Measurements from ENCODE around the gene KRTAP5-1.

KRTAP5-1 gene

DNA sequence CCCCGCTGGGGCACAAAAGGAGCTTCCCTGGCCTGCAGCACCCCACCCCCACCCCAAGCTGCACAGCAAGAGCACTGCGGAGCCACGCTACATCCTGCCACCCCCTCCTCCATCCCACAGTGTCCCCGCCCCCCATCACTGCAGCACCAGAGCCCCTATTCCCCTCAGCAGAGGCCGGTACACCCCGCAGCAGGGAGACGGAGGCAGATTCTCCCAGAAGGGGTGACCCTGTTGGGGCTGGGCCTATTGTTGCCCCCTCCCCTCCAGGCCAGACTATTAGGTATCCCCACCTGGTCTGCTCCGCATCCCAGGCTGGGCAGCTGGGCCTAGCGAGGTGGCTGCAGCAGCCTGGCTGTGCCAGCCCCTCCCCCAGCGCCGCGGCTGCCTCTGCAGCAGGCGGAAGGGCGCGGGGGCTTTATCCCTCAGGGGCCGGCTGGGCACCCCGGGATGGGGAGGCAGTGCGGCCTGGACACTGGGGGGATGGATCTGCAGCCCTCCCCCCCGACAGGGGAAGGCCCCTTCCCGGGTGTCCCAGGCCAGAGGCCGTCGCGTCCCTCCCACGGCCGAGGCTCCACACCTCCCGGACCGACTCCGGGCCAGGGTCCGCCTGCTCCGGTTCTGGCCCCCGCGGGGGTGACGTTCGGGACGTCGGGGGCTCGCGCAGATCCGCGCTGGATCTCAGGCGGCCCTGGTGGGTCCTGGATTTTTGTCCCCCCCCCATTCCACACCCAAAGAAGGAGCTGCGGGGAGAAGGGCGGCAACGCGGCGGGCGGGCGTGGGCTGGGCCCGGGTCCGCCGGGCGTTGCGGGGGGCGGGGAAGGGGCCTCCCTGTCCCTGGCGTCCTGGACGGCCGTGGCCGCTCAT, 14.0 kb downstream of the KRTAP5-1 start:
- DNase-seq: no peak

DNA sequence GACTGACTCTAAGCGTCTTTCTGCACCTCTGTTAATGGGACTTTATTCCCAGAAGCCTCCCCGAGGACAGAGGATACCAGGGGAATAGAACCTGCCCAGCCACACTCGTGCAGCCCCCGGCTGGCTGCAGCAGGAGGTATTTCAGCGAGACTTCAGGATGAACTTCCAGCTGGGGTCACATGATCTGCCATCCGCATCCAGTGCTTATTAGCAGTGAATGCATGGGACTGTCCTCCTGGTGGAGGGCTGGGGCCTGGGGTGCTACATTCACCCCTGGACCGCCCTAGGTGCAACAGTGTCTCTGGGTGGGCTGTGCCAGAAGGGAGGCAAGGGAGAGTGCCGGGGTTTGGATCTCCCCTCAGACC, 14.6 kb downstream of the KRTAP5-1 start:
- DNase-seq: no peak

DNA sequence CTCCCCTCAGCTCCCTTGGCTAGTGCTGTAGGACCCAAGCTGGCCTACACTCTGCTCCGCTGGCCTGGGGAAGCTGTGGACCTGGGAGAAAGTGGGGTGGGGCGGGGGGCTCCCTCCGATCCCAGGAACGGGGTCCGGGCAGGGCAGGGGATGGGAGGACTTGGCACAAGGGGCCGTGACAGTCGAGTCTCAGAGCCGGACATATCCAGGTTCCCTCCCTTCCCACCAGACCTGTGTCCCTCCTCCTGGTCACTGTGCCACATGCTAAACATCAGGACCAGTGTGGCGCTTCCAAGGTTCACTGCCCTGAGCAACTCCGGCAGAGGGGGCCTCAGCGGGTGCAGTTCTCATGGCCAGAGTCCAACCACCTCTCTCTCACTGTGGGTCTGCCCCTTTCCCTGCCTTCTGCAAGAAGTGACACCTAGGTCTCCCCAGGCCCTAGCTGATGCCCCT, 15.1 kb downstream of the KRTAP5-1 start:
- DNase-seq: no peak

DNA sequence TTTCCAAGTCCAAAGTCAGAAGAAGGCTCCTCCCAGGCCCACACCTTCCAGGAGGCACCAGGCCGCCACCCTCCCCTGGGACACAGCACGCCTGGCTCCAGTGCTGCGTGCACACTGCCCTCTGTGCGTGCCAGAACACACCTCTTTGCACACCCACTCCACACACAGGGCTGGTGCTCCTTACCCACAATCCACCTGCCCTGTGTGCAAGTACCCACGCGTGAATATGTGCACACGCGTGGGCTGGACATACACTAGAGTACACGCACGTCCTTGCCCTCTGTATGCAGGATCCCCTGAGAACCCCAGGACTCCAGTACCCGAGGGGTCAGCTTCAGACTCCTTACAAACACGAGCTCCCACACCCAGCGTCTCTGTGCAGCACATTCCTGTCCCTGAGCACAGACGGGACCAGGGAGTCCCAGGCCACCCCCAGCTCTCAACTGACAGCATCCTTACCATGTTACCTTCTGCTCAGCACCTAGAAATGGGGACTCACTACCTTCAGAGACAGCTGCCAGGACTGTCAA, 15.8 kb downstream of the KRTAP5-1 start:
- no peak for DNase-seq

DNA sequence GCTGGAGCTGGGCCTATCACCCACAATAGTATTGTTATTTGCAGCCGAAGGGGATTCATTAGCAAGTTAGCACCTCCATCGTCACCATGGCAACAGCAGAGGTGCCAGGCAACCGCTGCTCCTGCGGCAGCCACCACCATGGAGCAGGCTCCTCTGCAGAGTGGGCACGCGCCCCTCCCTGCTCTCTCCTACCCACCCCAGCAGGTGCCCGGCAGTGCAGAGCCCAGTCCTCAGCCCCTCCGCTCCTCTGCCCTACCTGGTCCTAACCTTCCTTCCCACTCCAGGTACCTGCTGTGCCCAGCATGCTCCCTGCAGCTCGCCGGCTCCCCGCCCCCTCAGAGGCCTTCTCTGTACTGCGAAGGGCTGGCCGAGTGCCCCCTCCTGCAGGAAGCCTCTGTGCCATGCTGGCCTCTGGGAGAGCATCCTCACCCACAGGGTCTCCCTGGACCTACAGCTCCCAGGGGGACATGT, 16.6 kb downstream of the KRTAP5-1 start:
- no peak for DNase-seq

DNA sequence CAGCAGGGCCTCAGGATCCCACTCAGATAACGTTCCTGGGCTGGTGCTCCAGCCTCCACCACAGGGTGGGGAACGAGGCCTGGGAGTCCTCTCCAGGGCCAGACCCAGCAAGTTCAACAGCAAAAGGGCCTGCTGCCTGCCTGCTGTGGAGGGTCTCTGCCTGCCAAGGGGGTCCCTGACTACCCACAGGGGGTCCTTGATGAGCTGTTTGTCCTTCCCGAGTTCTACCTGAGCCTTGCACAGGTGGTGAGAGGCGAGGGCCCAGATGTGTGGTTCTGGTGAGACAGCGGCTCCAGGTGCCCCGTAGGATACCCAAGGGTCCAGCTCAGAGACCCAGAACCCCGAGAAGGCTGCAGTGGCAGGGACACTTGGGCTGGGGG, 17.4 kb downstream of the KRTAP5-1 start:
- no peak for DNase-seq

DNA sequence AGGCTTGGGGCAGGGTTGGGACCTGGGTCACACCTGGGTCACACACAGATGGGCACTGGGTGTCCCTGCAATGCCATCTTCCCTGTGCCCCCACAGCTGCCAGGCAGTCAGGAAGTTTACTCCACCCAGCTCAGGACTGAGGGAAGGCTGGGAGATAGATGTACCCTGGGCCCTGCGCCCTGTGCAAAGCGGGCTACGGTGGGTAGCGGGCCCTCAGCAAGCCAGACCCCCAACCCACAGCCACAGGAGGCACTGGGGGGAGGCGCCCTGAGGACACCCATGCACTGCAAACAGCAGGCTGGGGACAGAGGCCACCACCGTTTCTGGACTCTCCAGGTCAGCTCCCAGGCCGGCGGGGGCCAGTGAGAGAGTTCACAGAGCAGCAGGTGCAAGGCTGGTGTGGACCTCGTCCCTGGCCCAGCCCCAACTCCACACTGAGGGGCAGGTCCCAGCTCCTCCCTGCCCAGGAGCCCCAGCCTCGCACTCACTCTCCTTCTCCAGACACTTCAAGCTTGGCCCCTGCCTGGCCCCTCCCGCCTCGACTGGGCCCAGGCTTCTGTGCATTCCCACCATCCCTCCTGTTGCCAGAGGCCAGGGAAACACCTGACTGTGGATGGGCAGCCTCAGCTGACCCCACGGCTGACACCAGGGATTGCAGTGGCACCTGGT, 17.9 kb downstream of the KRTAP5-1 start:
- DNase-seq: no peak

DNA sequence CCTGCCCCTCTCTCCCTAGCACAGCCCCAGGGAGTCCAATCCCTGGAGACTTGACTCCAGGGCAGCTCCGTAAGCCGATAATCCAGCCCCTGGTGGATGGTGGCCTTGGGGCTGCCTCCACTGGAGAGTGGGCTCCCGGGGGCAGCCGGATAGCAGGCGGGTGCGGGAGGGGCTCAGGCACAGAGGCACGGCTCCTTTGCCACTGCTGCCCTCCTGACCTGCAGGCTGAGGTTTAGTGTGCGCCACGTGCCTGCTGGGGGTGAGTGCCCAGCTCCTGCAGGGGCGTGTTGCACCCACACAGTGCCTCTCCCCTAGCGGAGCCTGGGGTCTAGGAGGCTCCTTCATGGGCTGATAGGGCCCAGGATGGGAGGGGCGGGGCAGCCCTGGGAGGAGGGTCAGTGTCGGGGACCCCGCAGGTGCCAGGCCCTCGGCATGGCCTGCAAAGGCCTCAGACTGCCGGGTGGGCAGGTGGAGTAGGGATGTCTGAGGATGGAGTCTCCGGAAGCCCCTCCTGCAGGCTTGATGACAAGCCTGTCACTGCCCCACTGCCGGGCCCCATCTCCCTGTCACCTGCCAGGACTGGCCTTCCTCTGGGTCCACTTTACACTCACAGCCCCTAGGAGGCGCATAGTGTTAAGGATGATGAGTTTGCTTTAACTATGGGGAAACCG, 18.6 kb downstream of the KRTAP5-1 start:
- no peak for DNase-seq

DNA sequence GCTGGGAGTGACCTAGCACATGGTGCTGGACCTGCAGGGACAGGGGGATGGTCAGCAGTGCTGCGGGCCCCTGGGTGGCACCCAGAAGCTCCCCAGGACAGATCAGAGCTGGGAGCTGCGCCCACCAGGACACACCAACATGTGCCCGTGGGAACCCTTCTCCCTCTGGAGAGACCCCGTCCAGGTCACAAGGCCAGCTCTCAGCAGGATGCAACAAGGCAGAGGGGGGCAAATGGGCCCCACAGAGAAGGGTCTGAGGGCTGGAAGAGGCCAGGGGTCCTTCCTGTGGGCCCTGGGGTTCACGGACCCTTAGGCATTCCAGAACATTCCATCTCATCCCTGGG, 19.2 kb downstream of the KRTAP5-1 start:
- DNase-seq: no peak

DNA sequence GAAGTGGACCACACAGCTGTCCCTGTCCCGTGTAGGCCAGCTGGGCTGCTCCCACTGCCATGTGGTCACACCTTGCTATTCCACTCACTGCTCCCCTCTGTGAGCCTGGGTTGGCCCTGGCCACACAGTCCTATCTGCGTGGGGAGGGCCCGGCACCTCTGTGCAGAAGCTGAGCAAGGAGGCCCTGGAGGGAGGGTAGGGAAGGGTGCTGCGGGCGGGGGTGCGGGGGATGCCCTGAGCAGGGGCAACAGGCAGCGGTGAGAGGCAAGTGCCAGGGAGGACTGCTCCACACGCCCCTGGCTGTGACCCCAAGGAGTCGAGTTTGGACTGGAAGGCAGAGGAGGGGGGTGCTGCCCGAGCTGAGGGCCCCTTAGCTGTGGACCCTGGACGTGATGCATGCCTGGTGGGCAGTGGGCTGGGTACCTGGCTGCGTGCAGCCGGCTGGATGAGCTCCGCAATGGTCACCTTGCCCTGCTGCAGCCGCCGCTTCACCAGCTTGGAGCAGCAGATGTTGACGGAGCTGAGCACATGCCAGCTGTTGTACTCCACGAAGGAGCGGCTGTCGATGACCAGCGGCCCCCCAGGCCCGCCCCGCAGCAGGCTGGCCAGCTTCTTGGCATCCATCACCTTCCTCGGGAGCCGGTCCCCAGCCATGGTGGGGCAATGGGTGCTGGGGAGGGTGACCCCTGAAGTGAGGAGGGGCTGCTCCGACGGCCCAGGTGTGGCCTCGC, 19.7 kb downstream of the KRTAP5-1 start:
- DNase-seq: no peak

DNA sequence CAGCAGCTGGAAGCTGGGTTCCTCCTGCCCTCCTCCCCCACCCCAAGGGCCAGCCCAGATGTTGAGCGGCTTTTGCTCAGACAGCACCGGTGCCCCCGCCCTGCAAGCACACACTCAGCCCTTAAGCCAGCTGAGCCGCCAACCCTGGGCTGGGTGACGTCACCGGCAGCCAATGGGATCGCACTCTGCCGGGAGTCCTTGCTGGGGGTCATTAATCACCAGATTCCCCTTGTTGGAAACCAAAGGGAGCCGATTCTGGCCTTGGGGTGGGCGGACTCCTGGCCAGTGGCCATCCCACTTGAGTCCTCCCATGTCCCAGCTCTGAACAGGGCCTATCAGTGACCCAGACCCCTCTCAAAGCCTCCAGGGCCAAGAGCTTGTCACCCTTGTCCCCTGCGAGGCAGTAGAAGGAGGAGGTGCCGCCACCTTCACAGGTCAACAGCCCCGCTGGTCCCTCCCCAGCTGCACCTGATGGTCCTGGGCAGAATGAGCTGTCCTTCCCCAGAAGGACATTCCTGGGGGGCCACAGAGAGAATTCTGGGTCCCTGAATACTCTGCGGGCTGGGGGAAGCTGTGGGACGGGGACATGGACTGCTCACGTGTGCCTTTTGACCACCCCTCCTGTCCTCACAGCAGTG, 20.4 kb downstream of the KRTAP5-1 start:
- no peak for DNase-seq

DNA sequence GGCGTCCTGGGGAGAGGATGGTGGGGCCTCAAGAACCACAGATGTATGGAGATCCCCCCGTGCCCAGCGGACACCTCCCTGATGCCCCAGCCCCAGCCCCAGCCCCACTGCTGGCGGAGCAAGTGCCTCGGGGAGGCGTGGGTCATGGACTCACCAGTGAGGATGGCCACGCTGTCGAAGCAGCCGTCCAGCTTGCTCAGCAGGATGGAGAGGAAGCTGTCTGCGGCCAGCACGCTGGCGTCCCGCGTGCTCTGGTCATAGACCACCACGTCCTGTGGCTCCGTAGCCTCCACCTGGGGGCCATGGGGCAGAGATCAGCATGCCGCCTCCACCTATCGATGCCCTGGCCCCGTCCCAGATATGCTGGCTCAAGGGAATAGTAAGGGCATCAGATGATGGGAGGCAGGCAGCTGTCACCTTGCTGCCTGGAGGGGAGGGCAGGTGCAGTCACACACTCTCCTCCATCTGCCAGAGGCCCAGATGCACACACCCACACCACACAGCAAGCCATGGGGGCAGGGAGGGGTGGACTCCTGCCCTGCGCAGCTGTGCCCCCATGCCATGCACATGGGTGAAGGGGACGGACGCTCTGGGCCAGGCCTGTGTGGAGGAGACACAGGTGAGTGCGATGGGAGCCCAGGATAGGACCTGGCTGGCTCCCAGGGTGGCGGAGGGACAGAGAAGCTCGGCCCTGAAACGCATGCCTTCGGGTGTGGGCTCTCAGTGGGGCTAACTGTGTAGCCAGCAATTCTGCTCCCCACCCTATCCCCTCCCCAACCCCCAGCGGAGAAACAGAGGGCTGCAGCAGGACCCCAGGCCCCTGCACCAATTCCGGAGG, 21.2 kb downstream of the KRTAP5-1 start:
- no peak for DNase-seq

DNA sequence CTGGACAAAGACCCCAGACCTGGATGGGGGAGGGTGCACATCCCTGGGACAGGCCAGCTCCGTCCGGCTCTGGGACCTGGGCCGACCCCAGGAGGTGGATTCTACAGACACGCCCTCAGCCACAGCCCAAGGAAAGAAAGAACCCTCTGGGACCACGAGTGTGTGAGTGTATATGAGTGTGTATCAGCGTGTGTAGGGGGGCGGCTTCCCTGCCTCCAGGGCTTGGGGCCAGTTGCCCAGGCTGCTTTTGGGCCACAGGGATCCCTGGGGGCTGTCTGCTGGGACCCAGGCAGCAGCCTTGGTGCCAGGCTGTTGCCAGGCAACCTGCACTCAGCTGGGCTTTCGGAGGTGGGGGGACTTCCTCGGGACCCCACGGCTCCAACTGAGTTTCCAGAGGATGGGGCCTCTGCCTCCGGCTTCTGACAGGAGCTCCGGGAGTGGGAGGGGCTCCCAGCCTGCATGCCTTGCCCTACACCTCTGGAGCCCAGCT, 21.9 kb downstream of the KRTAP5-1 start:
- no peak for DNase-seq

DNA sequence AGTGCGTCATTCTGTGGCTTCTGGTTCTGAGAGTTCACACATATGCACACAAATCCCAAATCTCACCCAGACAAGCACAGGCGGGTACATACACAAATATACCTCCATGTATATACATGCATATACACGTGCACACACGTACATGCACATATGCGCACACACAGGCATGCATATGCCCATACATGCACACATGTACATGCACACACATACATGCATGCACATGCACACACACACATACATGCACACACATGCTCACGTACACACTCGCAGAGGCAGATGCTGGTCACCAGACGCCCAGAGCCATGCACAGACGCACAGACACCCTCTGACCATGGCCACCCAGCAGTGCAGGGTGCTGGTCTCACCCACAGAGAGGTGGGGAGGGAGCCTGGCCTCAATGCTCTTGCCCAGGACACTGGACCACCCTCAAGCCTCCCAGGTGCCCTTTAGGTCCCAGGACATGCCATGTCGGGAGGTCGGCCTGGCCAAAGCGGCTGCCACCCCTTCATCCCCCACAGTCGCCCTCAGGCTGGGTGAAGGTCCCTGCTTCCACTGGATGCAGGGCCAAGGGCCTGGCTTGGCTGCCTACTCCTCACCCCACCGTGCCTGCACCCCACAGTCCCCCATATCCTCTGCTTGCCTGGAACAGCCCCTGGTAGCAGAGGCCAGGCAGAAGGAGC, 22.5 kb downstream of the KRTAP5-1 start:
- no peak for DNase-seq

DNA sequence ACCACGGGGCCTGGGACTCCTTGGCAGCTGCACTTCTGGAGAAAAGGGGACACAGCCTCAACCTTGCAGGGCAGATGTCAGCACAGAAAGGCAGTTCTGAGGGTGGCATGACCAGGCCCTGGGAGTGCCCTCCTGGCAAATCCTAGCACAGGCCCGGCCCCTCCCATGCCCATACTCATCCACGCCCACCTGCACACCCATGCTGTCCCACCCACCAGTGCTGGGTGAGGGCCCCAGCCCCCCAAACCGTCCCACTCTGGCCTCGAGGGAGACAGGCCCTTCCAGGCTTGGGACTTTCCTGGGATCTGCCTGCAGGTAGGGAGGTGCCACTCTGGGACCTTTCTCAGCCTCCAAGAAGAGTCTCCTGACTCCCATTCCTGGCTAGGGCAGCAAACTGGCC, 23.1 kb downstream of the KRTAP5-1 start:
- DNase-seq: no peak

DNA sequence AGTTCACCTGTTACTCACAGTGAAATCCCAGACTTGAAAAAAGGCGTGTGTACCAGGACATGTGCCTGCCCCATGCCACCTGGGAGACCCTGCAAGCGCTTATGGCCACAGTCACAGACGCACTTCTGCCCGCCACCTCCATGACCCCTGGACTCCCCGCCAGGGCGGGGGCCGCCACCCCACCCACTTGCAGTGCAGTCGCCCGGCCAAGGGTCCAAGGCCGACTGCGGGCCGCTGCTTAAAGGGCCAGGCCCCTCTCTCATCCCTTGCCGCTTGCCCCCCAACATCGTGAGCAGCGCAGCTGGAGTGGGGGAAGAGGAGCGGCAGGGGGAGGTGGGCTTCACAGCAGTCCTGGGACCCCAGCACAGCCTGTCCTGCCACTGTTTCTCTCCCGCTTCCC, 23.8 kb downstream of the KRTAP5-1 start:
- no peak for DNase-seq

DNA sequence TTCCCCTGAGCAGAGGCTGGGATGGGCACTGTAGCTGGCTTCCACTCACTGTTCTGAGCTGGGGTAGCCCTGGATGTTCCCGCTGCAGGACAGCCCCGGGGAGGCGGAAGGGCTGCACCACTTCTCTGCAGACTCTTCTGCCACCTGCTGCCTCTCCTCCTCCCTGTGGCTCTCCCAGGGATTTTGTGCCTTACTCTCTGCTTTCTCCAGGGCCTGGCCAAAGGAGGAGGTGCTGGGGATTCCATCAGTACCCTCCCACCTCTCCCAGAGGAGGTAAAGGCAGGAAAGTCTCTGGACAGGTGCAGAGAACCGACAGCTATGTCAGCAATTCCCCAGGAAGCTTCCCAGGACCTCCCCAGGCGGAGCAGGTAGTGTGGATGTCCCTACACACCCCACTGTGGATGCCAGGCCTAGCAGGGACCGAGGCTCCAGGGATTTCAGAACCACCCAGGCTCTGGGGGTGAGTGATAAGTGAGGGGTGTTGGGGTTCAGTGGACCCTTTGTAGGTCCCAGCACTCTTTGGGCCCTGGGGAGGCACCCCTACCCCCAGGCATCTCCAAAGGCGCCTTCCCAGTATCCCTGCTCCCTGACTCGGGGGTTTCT, 24.3 kb downstream of the KRTAP5-1 start:
- DNase-seq: no peak

DNA sequence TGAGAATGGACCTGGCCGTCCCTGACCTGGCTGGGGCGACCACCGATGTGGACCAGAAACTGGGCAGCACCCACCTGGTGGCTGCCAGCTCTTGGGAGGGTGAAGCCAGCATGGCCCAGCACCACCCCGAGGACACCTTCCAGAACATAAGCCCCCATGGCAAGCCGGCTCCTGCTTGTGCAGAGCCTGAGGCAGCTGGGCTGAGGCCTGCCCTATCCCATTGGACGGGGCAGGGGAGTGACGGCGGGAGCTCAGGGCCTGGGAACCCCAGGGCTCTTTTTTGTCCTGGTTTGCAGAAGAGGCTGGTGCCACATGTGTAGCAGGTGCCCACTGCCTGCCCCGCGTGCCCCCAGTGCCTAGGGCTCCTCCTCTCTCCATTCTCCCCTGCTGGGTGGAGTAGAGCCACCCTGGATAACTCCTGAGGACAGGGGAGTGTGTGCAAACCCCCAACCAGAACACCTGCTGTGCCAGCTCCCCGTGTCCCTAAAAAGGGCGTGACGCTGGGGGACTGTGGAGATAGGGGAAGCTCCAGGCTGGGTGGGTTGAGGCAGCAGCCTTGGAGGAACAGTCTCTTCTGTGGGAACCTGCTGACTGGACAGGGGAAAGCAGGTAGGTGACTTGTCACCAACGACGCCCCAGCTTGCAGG, 25.0 kb downstream of the KRTAP5-1 start:
- DNase-seq: no peak

DNA sequence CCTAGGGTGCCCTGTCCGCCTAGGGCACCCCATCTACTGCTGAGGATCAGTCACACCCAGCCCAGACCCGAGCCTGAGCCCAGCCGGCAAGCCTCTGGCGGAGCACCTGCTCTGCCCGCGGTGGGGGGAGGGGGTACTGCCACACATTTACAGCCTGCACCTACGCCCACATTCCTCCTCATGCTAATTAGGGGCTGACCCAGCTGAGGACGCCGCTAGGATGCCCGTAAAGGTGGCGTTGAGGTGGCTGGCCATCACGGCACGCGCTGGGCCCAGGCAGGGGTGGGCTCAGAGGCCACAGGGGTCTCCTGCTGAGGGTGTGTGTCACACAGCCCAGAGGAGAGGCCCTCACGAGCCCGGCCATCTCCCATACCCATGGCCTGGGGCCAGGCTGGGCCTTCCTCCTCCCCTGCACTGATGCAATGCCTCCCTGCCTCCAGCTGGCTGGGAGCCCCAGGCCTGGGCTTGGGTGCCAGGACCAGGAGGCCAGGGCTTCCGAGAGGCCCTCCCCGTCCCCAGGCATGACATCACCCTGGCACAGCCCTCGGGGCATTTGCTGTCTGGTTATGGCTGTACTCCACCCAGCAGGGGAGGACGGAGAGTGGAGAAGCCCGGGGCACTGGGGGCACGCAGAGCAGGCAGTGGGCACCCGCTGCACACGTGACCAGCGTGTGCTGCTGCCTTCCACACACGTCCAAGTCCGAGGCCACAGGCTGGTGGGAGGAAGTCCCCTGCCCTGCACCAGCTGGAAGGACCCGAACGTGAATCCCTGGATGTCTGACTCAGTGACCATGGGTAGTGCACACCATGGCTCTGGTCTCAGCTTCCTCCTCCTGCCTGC, 25.8 kb downstream of the KRTAP5-1 start:
- DNase-seq: no peak

All from activated effector memory CD4-positive, alpha-beta T cell treated with Interleukin-2 at 50 U/mL for 16 hours (primary cell).